Smooth muscle cell (in vitro differentiated cells): Measurements from ENCODE around the gene LINC01488. TPM values are rescaled to one million over a fixed set of nuclear protein-coding genes. Genes with fewer than 3 reads are reported as not detected.

Source experiments
- DNase-seq: peaks from one replicate; lab custom pipeline; 2025; ENCODE audit not compliant: unreplicated experiment; lab: John Stamatoyannopoulos, UW
- H2AFZ ChIP-seq: fragments of 200-600 bp; sonication (generic); 2 replicates; pipeline ENCODE4 v1.6.0; 2016; ENCODE audit warnings: antibody characterized with exemption, low read depth, mild to moderate bottlenecking
- H3F3A ChIP-seq: fragments of 200-600 bp; sonication (generic); 2 replicates; pipeline ENCODE4 v1.6.0; 2017; ENCODE audit warnings: antibody characterized with exemption, low read depth
- H3K27ac ChIP-seq: fragments of 200-600 bp; sonication (generic); 2 replicates; pipeline ENCODE4 v1.5.1; 2016; ENCODE audit warnings: low read depth, mild to moderate bottlenecking
- H3K27me3 ChIP-seq: fragments of 200-600 bp; sonication (generic); 2 replicates; pipeline ENCODE4 v1.6.1; 2016; ENCODE audit warnings: low read depth, mild to moderate bottlenecking
- H3K36me3 ChIP-seq: fragments of 200-600 bp; sonication (generic); 2 replicates; pipeline ENCODE4 v1.5.1; 2016; ENCODE audit warnings: low read depth
- H3K4me1 ChIP-seq: fragments of 200-600 bp; sonication (generic); 2 replicates; pipeline ENCODE4 v1.5.1; 2016; ENCODE audit warnings: low read depth
- H3K4me2 ChIP-seq: fragments of 200-600 bp; sonication (generic); 2 replicates; pipeline ENCODE4 v1.6.0; 2016; ENCODE audit warnings: mild to moderate bottlenecking
- H3K4me3 ChIP-seq: fragments of 200-600 bp; sonication (generic); 2 replicates; pipeline ENCODE4 v1.5.1; 2016; ENCODE audit warnings: mild to moderate bottlenecking
- H3K79me2 ChIP-seq: fragments of 200-600 bp; sonication (generic); 2 replicates; pipeline ENCODE4 v1.6.0; 2016; ENCODE audit warnings: low read depth, mild to moderate bottlenecking
- H3K9ac ChIP-seq: fragments of 200-600 bp; sonication (generic); 2 replicates; pipeline ENCODE4 v1.6.0; 2016; ENCODE audit warnings: low read depth
- H3K9me3 ChIP-seq: fragments of 200-600 bp; sonication (generic); replicated peaks from 2 replicates; pipeline ENCODE4 v1.5.1; 2016; ENCODE audit warnings: low read depth
- H4K20me1 ChIP-seq: fragments of 200-600 bp; sonication (generic); 2 replicates; pipeline ENCODE4 v1.6.0; 2016; ENCODE audit warnings: low read depth
- CTCF ChIP-seq: fragments of 200-600 bp; sonication (generic); IDR thresholded peaks from 2 replicates; pipeline ENCODE4 v1.5.1; 2017; ENCODE audit warnings: borderline replicate concordance, mild to moderate bottlenecking, antibody characterized with exemption; ENCODE audit not compliant: insufficient read depth, poor library complexity, severe bottlenecking
- WGBS: methylation state at CpG from one replicate; pipeline ENCODE4 v1.1.7; 2016; ENCODE audit warnings: low lambda C conversion rate; 5-methylcytosine and 5-hydroxymethylcytosine counted together
- polyA plus RNA-seq: library from polyadenylated mRNA; unstranded; fragments of >200 nt; fragmentation: Nextera tagmentation; extraction: Ambion mirVana; gene quantifications from 2 replicates; pipeline ENCODE4 v1.2.1, GENCODE V29; 2016
- total RNA-seq: library from RNA; depleted of rRNA; stranded (reverse); fragments of >200 nt; gene quantifications from 2 replicates; pipeline ENCODE4 v1.2.3, GENCODE V29; 2014

The LINC01488 gene
- total and polyA plus RNA-seq, 2 experiments from 2014 or later, result not detected

GRCh38 chr11:69443968-69444364 is 37.5 kb upstream of the LINC01488 start:
- H3K27me3 ChIP-seq, result no peaks in the 10 kb centered on the region
- no peaks in the 10 kb centered on the region for H3K79me2 ChIP-seq
- no peaks in the 10 kb centered on the region for H4K20me1 ChIP-seq
- no peaks in the 10 kb centered on the region for H3K36me3 ChIP-seq
- peak overlapping the region; percentile 82 for H3K9ac ChIP-seq
- WGBS, result 20% methylated on average over 6 of the region's 6 CpGs
- peaks cover 21% of the 10 kb centered on the region for H3F3A ChIP-seq
- peak overlapping the region; percentile 47 for H2AFZ ChIP-seq
- H3K9me3 ChIP-seq, result no peaks in the 10 kb centered on the region
- TF ChIP-seq CTCF, result no peak
- H3K4me1 ChIP-seq, result peaks cover 42% of the 10 kb centered on the region
- peak overlapping the region; percentile 79 for H3K4me2 ChIP-seq
- peak overlapping the region; percentile 29 for H3K4me3 ChIP-seq
- peak overlapping the region; percentile 97 for H3K27ac ChIP-seq
- no peak for DNase-seq

- no peak overlapping the region for H3K4me3 ChIP-seq
- peak overlapping the region; percentile 33 for H2AFZ ChIP-seq
- H3K27ac ChIP-seq, result peak overlapping the region; percentile 97
Measured at GRCh38 chr11:69444381-69445130, 36.9 kb upstream of the LINC01488 start.

GRCh38 chr11:69445131-69445470 is 36.4 kb upstream of the LINC01488 start:
- WGBS, result 89% methylated on average over 11 of the region's 11 CpGs
- H3K27me3 ChIP-seq, result no peaks in the 10 kb centered on the region
- H2AFZ ChIP-seq, result peak overlapping the region; percentile 33
- DNase-seq, result no peak
- no peak overlapping the region for H3K9ac ChIP-seq
- H3K36me3 ChIP-seq, result no peaks in the 10 kb centered on the region
- peaks cover 45% of the 10 kb centered on the region for H3K4me1 ChIP-seq
- H3K4me3 ChIP-seq, result no peak overlapping the region
- TF ChIP-seq CTCF, result no peak
- H3K9me3 ChIP-seq, result no peaks in the 10 kb centered on the region
- H3F3A ChIP-seq, result peaks cover 24% of the 10 kb centered on the region
- H4K20me1 ChIP-seq, result no peaks in the 10 kb centered on the region
- H3K4me2 ChIP-seq, result peak overlapping the region; percentile 79
- H3K79me2 ChIP-seq, result no peaks in the 10 kb centered on the region
- peak overlapping the region; percentile 97 for H3K27ac ChIP-seq

More at GRCh38 chr11:69444381-69445130, 36.9 kb upstream of the LINC01488 start:
- Histone ChIP-seq H3K79me2 (no peaks in the 10 kb centered on the region), H3K9ac (peak overlapping the region; percentile 82), H3K36me3 (no peaks in the 10 kb centered on the region), H3K4me2 (peak overlapping the region; percentile 79), H3F3A (peaks cover 24% of the 10 kb centered on the region), H3K9me3 (no peaks in the 10 kb centered on the region), H3K27me3 (no peaks in the 10 kb centered on the region), H3K4me1 (peaks cover 41% of the 10 kb centered on the region), H4K20me1 (no peaks in the 10 kb centered on the region)
- 35% methylated on average over 31 of the region's 32 CpGs for WGBS
- peak; percentile 45 for DNase-seq
- peak; percentile 58 for TF ChIP-seq CTCF

GRCh38 chr11:69446108-69446507 is 35.4 kb upstream of the LINC01488 start:
- no peak overlapping the region for H3K27ac ChIP-seq
- H3K4me1 ChIP-seq, result peaks cover 50% of the 10 kb centered on the region
- 85% methylated on average over 11 of the region's 11 CpGs for WGBS
- no peak overlapping the region for H3K9ac ChIP-seq
- no peaks in the 10 kb centered on the region for H4K20me1 ChIP-seq
- H3K4me3 ChIP-seq, result no peak overlapping the region
- no peaks in the 10 kb centered on the region for H3K27me3 ChIP-seq
- H3K9me3 ChIP-seq, result no peaks in the 10 kb centered on the region
- H3K4me2 ChIP-seq, result no peak overlapping the region
- TF ChIP-seq CTCF, result no peak
- no peak for DNase-seq
- H3F3A ChIP-seq, result peaks cover 24% of the 10 kb centered on the region
- H3K79me2 ChIP-seq, result no peaks in the 10 kb centered on the region
- no peaks in the 10 kb centered on the region for H3K36me3 ChIP-seq
- no peak overlapping the region for H2AFZ ChIP-seq
